H9 (cell line): ENCODE results near the gene ATXN10. TPM values are rescaled to one million over a fixed set of nuclear protein-coding genes. Genes with fewer than 3 reads are reported as not detected.

ENCODE experiments used
- DNase-seq: peaks from one replicate; pipeline ENCODE4 v3.0.0-alpha.2; 2017
- H2AFZ ChIP-seq: one replicate; pipeline ENCODE4 v1.6.1; 2013; ENCODE audit warnings: mild to moderate bottlenecking, low read length, control low read depth, moderate library complexity
- H2AK5ac ChIP-seq: 2 replicates; pipeline ENCODE4 v1.6.1; 2013; ENCODE audit warnings: low read length, control low read depth, mixed read lengths; ENCODE audit not compliant: insufficient read length
- H2BK120ac ChIP-seq: one replicate; pipeline ENCODE4 v1.6.1; 2013; ENCODE audit warnings: low read depth, mild to moderate bottlenecking, low read length, control low read depth, inconsistent platforms; ENCODE audit not compliant: poor library complexity, severe bottlenecking
- H2BK12ac ChIP-seq: 2 replicates; pipeline ENCODE4 v1.6.1; 2013; ENCODE audit warnings: low read length, control low read depth, mixed read lengths, low read depth; ENCODE audit not compliant: insufficient read length
- H2BK15ac ChIP-seq: 2 replicates; pipeline ENCODE4 v1.6.1; 2013; ENCODE audit warnings: low read depth, low read length, control low read depth
- H2BK20ac ChIP-seq: one replicate; pipeline ENCODE4 v1.6.1; 2013; ENCODE audit warnings: low read depth, mild to moderate bottlenecking, low read length, control low read depth, inconsistent platforms; ENCODE audit not compliant: poor library complexity, severe bottlenecking
- H2BK5ac ChIP-seq: 2 replicates; pipeline ENCODE4 v1.6.1; 2013; ENCODE audit warnings: low read length, control low read depth, mixed read lengths; ENCODE audit not compliant: insufficient read length
- H3K14ac ChIP-seq: 2 replicates; pipeline ENCODE4 v1.6.1; 2013; ENCODE audit warnings: low read length, control low read depth; ENCODE audit not compliant: insufficient read depth
- H3K18ac ChIP-seq: 2 replicates; pipeline ENCODE4 v1.6.1; 2013; ENCODE audit warnings: low read depth, mild to moderate bottlenecking, mixed read lengths, low read length, control low read depth; ENCODE audit not compliant: insufficient read length
- H3K23ac ChIP-seq: 2 replicates; pipeline ENCODE4 v1.6.1; 2013; ENCODE audit warnings: low read length, control low read depth, mixed read lengths, low read depth; ENCODE audit not compliant: insufficient read length
- H3K23me2 ChIP-seq: 2 replicates; pipeline ENCODE4 v1.6.1; 2013; ENCODE audit warnings: low read depth, mild to moderate bottlenecking, mixed read lengths, low read length, control low read depth; ENCODE audit not compliant: insufficient read length, poor library complexity, severe bottlenecking
- H3K27ac ChIP-seq: 2 replicates; pipeline ENCODE4 v1.5.1; 2013; ENCODE audit warnings: low read length, control low read depth, mixed read lengths, low read depth; ENCODE audit not compliant: insufficient read length
- H3K27me3 ChIP-seq: 2 replicates; pipeline ENCODE4 v1.6.1; 2013; ENCODE audit warnings: low read length, control low read depth, inconsistent platforms; ENCODE audit not compliant: insufficient read depth
- H3K4ac ChIP-seq: 2 replicates; pipeline ENCODE4 v1.6.1; 2013; ENCODE audit warnings: low read depth, mild to moderate bottlenecking, control low read depth, inconsistent platforms, low read length, moderate library complexity
- H3K4me1 ChIP-seq: 2 replicates; pipeline ENCODE4 v1.6.1; 2013; ENCODE audit warnings: low read length, control low read depth, inconsistent platforms; ENCODE audit not compliant: insufficient read depth
- H3K4me2 ChIP-seq: 2 replicates; pipeline ENCODE4 v1.6.1; 2013; ENCODE audit warnings: low read length, control low read depth, mixed read lengths; ENCODE audit not compliant: insufficient read length, insufficient read depth
- H3K56ac ChIP-seq: 2 replicates; pipeline ENCODE4 v1.6.1; 2013; ENCODE audit warnings: low read depth, mild to moderate bottlenecking, mixed read lengths, low read length, control low read depth; ENCODE audit not compliant: insufficient read length
- H3K79me1 ChIP-seq: 2 replicates; pipeline ENCODE4 v1.6.1; 2013; ENCODE audit warnings: low read depth, mild to moderate bottlenecking, moderate library complexity, low read length, control low read depth, inconsistent platforms; ENCODE audit not compliant: insufficient read depth, poor library complexity, severe bottlenecking
- H3K79me2 ChIP-seq: 2 replicates; pipeline ENCODE4 v1.6.1; 2013; ENCODE audit warnings: low read length, control low read depth, inconsistent platforms; ENCODE audit not compliant: insufficient read depth
- H3K9ac ChIP-seq: 2 replicates; pipeline ENCODE4 v1.6.1; 2013; ENCODE audit warnings: low read length, control low read depth, mixed read lengths; ENCODE audit not compliant: insufficient read length; ENCODE audit errors: extremely low read depth
- H3K9me3 ChIP-seq: one replicate; pipeline ENCODE4 v1.6.1; 2013; ENCODE audit warnings: low read depth, low read length, inconsistent platforms; ENCODE audit not compliant: control insufficient read depth
- H3T11ph ChIP-seq: one replicate; pipeline ENCODE4 v1.6.1; 2013; ENCODE audit warnings: mild to moderate bottlenecking, low read length, control low read depth, inconsistent platforms
- H4K20me1 ChIP-seq: one replicate; pipeline ENCODE4 v1.6.1; 2013; ENCODE audit not compliant: control insufficient read depth, insufficient read length, insufficient read depth
- H4K5ac ChIP-seq: 2 replicates; pipeline ENCODE4 v1.6.1; 2013; ENCODE audit warnings: low read depth, mild to moderate bottlenecking, mixed read lengths, low read length, control low read depth; ENCODE audit not compliant: insufficient read length
- H4K8ac ChIP-seq: replicated peaks from 2 replicates; pipeline ENCODE4 v1.6.1; 2013; ENCODE audit warnings: low read length, control low read depth, mixed read lengths, low read depth; ENCODE audit not compliant: insufficient read length
- H4K91ac ChIP-seq: 2 replicates; pipeline ENCODE4 v1.6.1; 2013; ENCODE audit warnings: low read depth, mild to moderate bottlenecking, moderate library complexity, mixed read lengths, low read length, control low read depth; ENCODE audit not compliant: insufficient read length
- H3K27ac Mint-ChIP-seq, 3 experiments: 2 replicates in 2 of 3; 3 replicates in 1 of 3; pipeline ENCODE4 v1.8.0; 2020 to 2021; ENCODE audit warnings: mixed read lengths in 3 of 3, mild to moderate bottlenecking in 1 of 3, moderate library complexity in 1 of 3
- H3K27me3 Mint-ChIP-seq: 2 replicates; pipeline ENCODE4 v1.8.0; 2021; ENCODE audit warnings: low read depth, mild to moderate bottlenecking, moderate library complexity, mixed read lengths
- H3K36me3 Mint-ChIP-seq, 3 experiments: 2 replicates in 2 of 3; 3 replicates in 1 of 3; pipeline ENCODE4 v1.8.0; 2020 to 2021; ENCODE audit warnings: low read depth in 3 of 3, mixed read lengths in 3 of 3; ENCODE audit not compliant: insufficient read depth in 1 of 3
- H3K4me1 Mint-ChIP-seq, 2 experiments: 2 replicates each; pipeline ENCODE4 v1.8.0; 2020; ENCODE audit warnings: mixed read lengths in 2 of 2
- H3K4me3 Mint-ChIP-seq, 2 experiments: 2 replicates in 1 of 2; 3 replicates in 1 of 2; pipeline ENCODE4 v1.8.0; 2020 to 2021; ENCODE audit warnings: mild to moderate bottlenecking in 2 of 2, mixed read lengths in 2 of 2, moderate library complexity in 1 of 2
- H3K9me3 Mint-ChIP-seq, 2 experiments: 2 replicates in 1 of 2; 3 replicates in 1 of 2; pipeline ENCODE4 v1.8.0; 2020; ENCODE audit warnings: mild to moderate bottlenecking in 2 of 2, mixed read lengths in 2 of 2, moderate library complexity in 1 of 2
- WGBS: extraction: QIAGEN DNeasy Blood & Tissue Kit; methylation state at CpG from one replicate; pipeline ENCODE4 v1.1.7; 2013; ENCODE audit warnings: missing lambda C conversion rate, low lambda C conversion rate, mixed read lengths; ENCODE audit not compliant: insufficient read length; ENCODE audit errors: extremely low coverage; 5-methylcytosine and 5-hydroxymethylcytosine counted together
- total RNA-seq: library from RNA; stranded (reverse); gene quantifications from 2 replicates; pipeline ENCODE4 v1.2.1, GENCODE V29; 2021
- TF ChIP-seq, protein P1 (sequence below): fragments of 200-600 bp; sonication (generic); conservative IDR thresholded peaks from 3 replicates; pipeline ENCODE4 v1.8.0; 2021; ENCODE audit warnings: antibody characterized with exemption, mild to moderate bottlenecking

ATXN10 gene
- total RNA-seq, 1 experiment from 2014 or later, result 210 TPM

DNA sequence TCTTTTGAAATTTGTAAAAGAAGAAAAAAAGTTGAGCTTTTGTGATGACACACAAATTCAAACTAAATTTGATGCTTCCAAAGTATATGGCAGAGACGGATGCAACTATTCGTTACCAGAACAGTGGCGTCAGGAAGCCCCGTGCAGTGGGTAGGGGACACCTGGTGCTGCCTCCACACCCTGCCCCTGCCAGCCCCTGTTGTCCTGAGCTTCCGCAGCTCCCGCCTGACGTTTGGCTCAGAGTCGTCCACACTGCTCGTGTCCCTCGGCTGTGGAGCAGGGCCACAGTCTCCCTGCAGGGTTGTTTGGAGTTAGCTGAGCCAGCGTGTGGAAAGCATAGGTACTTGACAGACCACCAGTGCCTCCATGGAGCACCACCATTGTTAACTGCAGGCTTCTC, 86.3 kb downstream of the ATXN10 start:
- Histone ChIP-seq H2AK5ac (no peak overlapping the region), H3T11ph (no peak overlapping the region), H4K5ac (no peak overlapping the region), H3K14ac (no peak overlapping the region), H4K8ac (no peak overlapping the region), H3K27ac (no peak overlapping the region), H3K79me2 (no peaks in the 10 kb centered on the region), H3K23ac (no peak overlapping the region), H2BK20ac (no peak overlapping the region), H3K4ac (no peak overlapping the region), H3K9me3 (no peaks in the 10 kb centered on the region), H3K56ac (no peak overlapping the region), H3K4me2 (no peak overlapping the region), H2BK120ac (no peak overlapping the region), H3K18ac (no peak overlapping the region), H3K4me1 (peaks cover 7% of the 10 kb centered on the region; the same call in 1 of the 2 replicates), H4K91ac (no peak overlapping the region), H2AFZ (no peak overlapping the region), H2BK12ac (no peak overlapping the region), H3K9ac (no peak overlapping the region), H3K27me3 (no peaks in the 10 kb centered on the region), H3K79me1 (no peaks in the 10 kb centered on the region), H4K20me1 (no peaks in the 10 kb centered on the region), H2BK5ac (no peak overlapping the region), H3K23me2 (no peaks in the 10 kb centered on the region), H2BK15ac (0 out of 2 replicates have a peak overlapping the region, but pooled peaks have one; percentile 73)
- no peak overlapping the region for H3K27ac Mint-ChIP-seq
- H3K27me3 Mint-ChIP-seq, result no peaks in the 10 kb centered on the region
- H3K4me1 Mint-ChIP-seq, result peaks cover 23 to 24% of the 10 kb centered on the region in 2 experiments
- no peak overlapping the region for H3K4me3 Mint-ChIP-seq
- TF ChIP-seq, protein P1, sequence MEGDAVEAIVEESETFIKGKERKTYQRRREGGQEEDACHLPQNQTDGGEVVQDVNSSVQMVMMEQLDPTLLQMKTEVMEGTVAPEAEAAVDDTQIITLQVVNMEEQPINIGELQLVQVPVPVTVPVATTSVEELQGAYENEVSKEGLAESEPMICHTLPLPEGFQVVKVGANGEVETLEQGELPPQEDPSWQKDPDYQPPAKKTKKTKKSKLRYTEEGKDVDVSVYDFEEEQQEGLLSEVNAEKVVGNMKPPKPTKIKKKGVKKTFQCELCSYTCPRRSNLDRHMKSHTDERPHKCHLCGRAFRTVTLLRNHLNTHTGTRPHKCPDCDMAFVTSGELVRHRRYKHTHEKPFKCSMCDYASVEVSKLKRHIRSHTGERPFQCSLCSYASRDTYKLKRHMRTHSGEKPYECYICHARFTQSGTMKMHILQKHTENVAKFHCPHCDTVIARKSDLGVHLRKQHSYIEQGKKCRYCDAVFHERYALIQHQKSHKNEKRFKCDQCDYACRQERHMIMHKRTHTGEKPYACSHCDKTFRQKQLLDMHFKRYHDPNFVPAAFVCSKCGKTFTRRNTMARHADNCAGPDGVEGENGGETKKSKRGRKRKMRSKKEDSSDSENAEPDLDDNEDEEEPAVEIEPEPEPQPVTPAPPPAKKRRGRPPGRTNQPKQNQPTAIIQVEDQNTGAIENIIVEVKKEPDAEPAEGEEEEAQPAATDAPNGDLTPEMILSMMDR, result no peak
- peaks cover 9 to 17% (median 16%) of the 10 kb centered on the region in 3 experiments; a peak in 6 of 7 replicates for H3K36me3 Mint-ChIP-seq
- no peaks in the 10 kb centered on the region; a peak in 1 of 5 replicates for H3K9me3 Mint-ChIP-seq
- DNase-seq, result no peak
- WGBS, result no CpG with 5 or more reads among the region's 11 CpGs
